ENCODE results near the gene ALLC. TPM values are rescaled to one million over a fixed set of nuclear protein-coding genes. Genes with fewer than 3 reads are reported as not detected.
"Not testable (repeated sequence)": the region's sequence is repeated elsewhere in the genome, so short reads cannot be mapped to it uniquely, and the experiment has no call there.

The ALLC gene
- total RNA-seq, 1 donor = under 0.01 TPM

DNA sequence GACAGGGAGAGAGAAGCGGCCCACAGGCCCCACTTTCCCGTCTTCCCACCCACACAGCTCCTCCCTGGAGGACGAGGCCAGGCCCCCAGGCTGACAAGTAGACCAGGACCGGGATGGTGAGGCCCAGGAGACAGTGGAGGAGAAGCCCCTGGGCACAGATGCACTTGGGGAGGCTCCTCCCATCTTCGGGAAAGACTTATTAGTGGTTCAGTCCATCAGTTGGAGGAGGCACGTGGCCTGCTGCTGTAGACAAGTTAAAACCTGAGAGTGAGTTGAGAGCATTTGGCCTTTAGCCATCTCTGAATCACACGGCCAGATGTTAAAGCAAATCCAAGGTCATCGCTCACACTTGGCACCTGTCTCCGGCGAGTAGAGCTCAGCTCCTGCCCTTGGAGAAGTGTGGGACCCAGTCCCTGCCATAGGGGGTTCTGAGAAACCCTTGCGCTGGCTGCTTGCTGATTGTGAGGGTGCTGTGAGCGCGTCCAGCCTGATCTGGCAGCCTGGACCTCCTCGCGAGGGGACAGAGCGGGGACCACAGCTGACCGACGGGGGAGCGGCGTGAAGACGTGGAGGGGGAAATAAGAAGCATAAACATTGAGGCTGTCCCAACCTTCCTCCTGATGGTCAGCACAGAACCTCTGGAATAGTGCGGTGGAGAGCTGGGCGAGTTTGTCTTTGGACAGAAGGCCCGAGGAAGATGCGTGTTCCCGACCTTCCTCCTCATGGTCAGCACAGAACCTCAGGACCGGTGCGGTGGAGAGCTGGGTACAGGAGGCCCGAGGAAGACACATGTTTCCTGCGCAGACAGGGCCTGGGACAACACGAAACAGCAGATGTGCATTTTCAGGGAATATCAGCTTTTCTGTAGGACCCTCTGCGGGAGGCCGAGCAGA lies 24.7 kb upstream of the ALLC start:
- TF ChIP-seq, protein P1, sequence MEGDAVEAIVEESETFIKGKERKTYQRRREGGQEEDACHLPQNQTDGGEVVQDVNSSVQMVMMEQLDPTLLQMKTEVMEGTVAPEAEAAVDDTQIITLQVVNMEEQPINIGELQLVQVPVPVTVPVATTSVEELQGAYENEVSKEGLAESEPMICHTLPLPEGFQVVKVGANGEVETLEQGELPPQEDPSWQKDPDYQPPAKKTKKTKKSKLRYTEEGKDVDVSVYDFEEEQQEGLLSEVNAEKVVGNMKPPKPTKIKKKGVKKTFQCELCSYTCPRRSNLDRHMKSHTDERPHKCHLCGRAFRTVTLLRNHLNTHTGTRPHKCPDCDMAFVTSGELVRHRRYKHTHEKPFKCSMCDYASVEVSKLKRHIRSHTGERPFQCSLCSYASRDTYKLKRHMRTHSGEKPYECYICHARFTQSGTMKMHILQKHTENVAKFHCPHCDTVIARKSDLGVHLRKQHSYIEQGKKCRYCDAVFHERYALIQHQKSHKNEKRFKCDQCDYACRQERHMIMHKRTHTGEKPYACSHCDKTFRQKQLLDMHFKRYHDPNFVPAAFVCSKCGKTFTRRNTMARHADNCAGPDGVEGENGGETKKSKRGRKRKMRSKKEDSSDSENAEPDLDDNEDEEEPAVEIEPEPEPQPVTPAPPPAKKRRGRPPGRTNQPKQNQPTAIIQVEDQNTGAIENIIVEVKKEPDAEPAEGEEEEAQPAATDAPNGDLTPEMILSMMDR (IDR thresholded peaks at IDR 0.05; ENCODE audit: insufficient read depth, low read depth, low read length) = no peak
- DNase-seq (ENCODE audit: low read depth) = peak; percentile 52
- no peak overlapping the region for H3K4me3 ChIP-seq (ENCODE audit: low read depth, low read length)

DNA sequence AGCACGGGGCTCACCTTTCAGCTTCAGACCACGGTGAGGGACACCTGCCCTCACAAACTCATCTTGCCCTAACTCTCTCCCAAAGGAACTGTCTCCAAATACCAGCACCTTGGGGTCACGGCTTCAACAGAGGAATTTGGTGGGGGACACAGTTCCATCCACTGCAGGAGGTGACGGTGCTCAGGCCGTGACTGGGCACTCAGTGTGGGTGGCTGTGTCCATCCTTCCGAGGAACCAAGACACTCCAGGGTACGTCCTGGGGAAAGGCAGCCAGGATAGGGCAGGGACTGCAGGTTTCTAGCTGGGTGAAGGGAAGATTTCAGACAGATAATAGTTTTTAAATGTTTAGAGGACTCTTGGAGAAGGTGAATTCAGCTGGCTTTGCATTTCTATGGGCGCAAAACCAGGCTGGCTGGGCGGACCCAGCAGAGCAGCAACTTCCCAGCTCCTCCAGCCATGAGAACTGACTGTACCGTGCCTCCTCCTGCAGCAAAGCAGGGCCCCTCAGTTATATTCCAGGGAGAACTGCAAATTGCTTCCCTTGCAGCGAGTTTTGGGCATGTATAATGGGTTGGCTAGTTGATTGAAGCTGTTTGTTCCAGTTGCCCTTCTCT lies 23.9 kb upstream of the ALLC start:
- TF ChIP-seq, protein P1 (IDR thresholded peaks at IDR 0.05; ENCODE audit: insufficient read depth, low read depth, low read length) = no peak
- no peak for DNase-seq (ENCODE audit: low read depth)
- H3K4me3 ChIP-seq (ENCODE audit: low read depth, low read length) = no peak overlapping the region

DNA sequence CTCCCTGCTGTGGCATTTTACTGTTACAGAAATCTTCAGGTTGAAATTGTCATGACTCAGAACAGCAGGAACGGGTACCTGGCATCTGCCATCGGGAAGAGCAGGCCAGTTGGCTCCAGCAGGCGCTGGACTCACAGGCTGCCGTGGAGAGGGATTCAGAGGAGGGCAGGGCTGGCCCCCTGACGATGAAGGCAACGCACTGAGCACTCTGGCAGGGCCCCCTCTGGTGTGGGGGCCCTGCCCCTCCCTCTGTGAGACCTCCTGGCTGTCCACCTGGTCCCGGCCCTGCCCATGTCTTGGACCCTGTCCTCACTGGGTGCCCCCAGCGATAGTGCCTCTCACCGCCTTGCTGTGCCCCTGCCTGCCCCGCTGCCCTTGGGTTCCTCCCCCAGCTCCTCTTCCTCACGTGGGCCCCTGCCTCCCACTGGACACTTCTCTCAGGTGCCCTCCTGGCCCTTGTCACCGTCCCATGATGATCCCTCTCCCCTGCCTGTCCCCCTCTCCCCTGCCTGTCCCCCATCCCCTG lies 23.3 kb upstream of the ALLC start:
- TF ChIP-seq, protein P1 (IDR thresholded peaks at IDR 0.05; ENCODE audit: insufficient read depth, low read depth, low read length) = no peak
- DNase-seq (ENCODE audit: low read depth) = no peak
- H3K4me3 ChIP-seq (ENCODE audit: low read depth, low read length) = no peak overlapping the region

DNA sequence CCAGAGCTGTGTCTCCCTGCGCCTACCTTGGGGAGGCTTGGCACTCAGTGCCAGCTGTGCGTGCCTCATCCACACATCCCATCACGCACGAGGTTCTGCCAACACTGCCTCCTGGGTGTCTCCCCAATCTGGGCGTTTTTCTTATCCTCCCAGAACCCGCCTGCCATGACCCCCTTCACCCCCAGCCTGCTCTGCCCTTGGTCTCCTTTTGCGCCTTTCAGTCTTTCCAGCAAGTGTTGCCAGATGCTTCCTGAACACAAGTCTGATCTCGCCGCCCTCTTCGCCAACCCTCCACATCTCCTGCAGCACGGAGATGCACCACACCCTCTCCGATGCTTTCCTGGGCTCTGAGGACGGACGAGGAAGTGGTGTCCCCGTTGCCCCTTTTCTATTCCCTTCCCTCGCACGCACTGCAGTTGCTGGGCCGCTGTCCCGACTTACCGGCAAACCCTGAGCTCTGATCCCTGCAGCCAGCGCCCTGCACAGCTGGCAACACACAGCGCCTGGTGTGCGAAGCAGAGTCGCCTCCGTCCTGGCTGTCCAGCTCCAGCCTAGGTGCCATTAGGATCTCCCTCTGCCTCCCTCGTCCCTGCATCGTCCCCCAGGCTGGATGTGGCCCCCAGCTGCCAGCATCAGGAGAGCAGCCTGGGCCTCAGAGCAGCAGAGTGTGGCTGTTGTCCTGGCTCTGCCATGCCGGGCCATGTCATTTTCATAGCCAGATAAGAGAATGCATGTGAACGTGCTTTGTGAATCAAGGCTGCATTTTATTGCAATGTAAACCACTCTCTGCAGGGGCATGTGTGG lies 22.6 kb upstream of the ALLC start:
- peak; percentile 64 for DNase-seq (ENCODE audit: low read depth)
- H3K4me3 ChIP-seq (ENCODE audit: low read depth, low read length) = peak overlapping the region; percentile 42
- TF ChIP-seq, protein P1 (IDR thresholded peaks at IDR 0.05; ENCODE audit: insufficient read depth, low read depth, low read length) = no peak

DNA sequence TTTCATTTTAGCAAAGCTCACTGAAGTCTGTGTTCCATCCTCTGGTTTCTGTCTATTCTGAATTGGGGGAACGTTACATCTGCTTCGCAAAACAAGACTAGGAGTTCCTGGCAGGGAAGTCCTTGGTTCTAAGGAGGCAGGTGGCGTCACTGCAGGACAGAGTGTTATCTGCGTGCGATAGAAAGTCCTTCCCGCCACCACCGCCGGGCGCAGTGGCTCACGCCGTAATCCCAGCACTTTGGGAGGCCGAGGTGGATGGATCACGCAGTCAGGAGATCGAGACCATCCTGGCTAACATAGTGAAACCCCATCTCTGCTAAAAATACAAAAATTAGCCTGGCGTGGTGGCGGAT lies 22.0 kb upstream of the ALLC start:
- peak overlapping the region; percentile 1 for H3K4me3 ChIP-seq (ENCODE audit: low read depth, low read length)
- DNase-seq (ENCODE audit: low read depth) = not testable (repeated sequence)

DNA sequence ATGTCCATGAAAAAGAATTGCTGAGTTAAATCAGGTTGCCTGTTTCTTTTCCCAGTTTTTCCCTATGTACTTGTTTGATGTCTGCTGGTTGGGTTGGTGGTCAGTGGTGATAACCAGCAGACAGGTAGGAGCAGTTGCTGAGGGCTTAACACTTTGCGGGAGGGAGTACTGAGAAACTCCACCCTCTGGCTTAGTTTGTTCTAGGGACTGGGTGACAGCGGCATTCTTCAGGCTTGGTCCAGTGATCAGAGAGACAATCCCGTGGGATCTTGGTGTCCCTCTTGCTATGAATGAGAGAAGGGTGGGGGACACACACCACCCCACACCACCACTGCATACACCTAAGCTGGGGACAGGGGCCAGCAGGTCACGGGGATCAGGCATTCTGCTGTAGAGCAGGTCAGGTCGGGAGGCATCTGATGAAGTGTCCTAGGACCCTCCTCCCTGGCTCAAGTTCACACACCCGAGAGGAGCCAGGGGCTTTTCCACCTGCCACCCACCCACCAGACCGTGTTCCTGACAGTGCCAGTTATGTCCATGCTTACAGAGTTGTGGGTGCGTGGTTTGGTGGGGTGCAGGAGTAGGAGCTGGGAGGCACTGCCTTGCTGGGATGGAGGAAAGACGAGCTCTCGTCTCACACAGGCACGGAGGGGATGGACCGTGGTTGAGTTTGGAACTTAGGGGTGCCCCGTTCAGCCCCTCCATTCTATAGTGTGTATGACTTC lies 21.3 kb upstream of the ALLC start:
- no peak overlapping the region for H3K4me3 ChIP-seq (ENCODE audit: low read depth, low read length)
- TF ChIP-seq, protein P1 (IDR thresholded peaks at IDR 0.05; ENCODE audit: insufficient read depth, low read depth, low read length) = no peak
- DNase-seq (ENCODE audit: low read depth) = no peak
